Activated CD4-positive, alpha-beta T cell treated with anti-CD3 and anti-CD28 coated beads, Interleukin-2, amount 10 ng/mL, durations not matched to agents 7 days and 5 days (primary cell): ENCODE measurements around the gene GMEB2. TPM values are rescaled to one million over a fixed set of nuclear protein-coding genes. Genes with fewer than 3 reads are reported as not detected.

Experiments used
- CTCF ChIA-PET: fragments of 350-600 bp; sonication (Branson Sonifier 250); formaldehyde crosslinking; loops from one replicate; lab custom pipeline; 2021; ENCODE audit warnings: antibody characterized with exemption; lab: Charles Lee
- POLR2A ChIA-PET: fragments of 350-600 bp; sonication (Branson Sonifier 250); formaldehyde crosslinking; loops from one replicate; lab custom pipeline; 2021; ENCODE audit warnings: antibody characterized with exemption; lab: Charles Lee
- DNase-seq: peaks from one replicate; pipeline ENCODE4 v3.0.0-alpha.2; 2020
- H3K27ac Mint-ChIP-seq: one replicate; pipeline ENCODE4 v1.8.0; 2021; ENCODE audit warnings: mild to moderate bottlenecking, moderate library complexity, mixed read lengths
- H3K27me3 Mint-ChIP-seq: one replicate; pipeline ENCODE4 v1.8.0; 2021; ENCODE audit warnings: mixed read lengths
- H3K36me3 Mint-ChIP-seq: one replicate; pipeline ENCODE4 v1.8.0; 2021; ENCODE audit warnings: low read depth, mixed read lengths
- H3K4me1 Mint-ChIP-seq: one replicate; pipeline ENCODE4 v1.8.0; 2021; ENCODE audit warnings: mixed read lengths
- H3K4me3 Mint-ChIP-seq: one replicate; pipeline ENCODE4 v1.8.0; 2021; ENCODE audit warnings: mild to moderate bottlenecking, moderate library complexity, mixed read lengths
- H3K9me3 Mint-ChIP-seq: one replicate; pipeline ENCODE4 v1.8.0; 2021; ENCODE audit warnings: mixed read lengths
- total RNA-seq, 2 experiments: library from RNA; stranded (reverse); gene quantifications; one replicate each; pipeline ENCODE4 v1.2.3, GENCODE V29; 2021

GMEB2 gene
- total RNA-seq, 2 experiments from 2014 or later, result 20.0 to 20.5 TPM

DNA sequence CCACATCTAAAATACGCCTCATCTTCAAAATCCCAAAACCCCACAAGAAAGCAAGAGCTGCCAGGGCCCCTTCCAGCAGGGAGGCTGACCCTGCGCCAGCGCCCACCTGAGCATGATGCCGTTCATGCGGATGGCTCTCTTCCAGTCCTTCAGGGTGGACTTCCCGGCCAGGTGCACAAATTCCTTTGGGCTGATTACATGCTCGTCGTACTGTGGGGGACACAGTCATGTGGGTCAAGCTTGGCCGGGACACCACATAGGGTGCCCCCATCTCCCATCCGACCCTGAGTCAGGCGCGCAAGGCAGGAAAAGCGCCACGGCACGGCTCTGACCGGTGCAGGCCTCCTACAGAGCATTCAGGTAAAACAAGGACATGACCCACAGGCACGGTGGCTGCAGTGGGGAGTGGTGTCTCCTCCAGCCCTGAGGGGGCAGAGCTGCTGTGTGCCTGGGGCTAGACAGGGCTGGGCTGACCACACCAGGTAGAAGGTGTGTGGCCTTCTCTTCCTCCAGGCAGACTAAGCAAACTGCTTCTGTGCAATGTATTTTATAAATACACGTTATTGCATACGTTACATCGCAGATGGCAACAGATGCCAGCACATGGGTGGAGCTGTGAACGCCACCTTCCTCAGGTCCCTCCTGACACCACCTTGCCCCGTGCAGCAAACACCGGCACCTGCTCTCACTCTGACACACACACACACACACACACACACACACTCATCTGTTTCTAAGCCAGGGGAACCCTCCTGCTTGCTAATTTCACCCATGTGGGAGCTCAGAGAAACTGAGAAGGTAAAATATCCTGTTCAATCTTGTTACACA, 29.0 kb downstream of the GMEB2 start:
- Mint-ChIP-seq H3K36me3 (peaks cover 48% of the 10 kb centered on the region), H3K4me1 (peaks cover 2% of the 10 kb centered on the region), H3K4me3 (no peak overlapping the region), H3K27me3 (no peaks in the 10 kb centered on the region), H3K9me3 (peaks cover 2% of the 10 kb centered on the region), H3K27ac (no peak overlapping the region)
- ChIA-PET CTCF (interaction anchor here (0.6 kb wide), 1 partner anchor 45 kb away, joined by 3 read pairs; no protein-coding TSS in a partner anchor), POLR2A (no interaction called here)
- DNase-seq, result no peak

- no peaks in the 10 kb centered on the region for H3K27me3 Mint-ChIP-seq
- POLR2A ChIA-PET, result no interaction called here
Measured at GRCh38 chr20:63596423-63596822, 30.5 kb downstream of the GMEB2 start.

GRCh38 chr20:63595416-63596127, 31.3 kb downstream of the GMEB2 start:
- no peak for DNase-seq
- Mint-ChIP-seq H3K4me1 (no peaks in the 10 kb centered on the region), H3K36me3 (peaks cover 41% of the 10 kb centered on the region), H3K27me3 (no peaks in the 10 kb centered on the region), H3K9me3 (no peaks in the 10 kb centered on the region), H3K4me3 (no peak overlapping the region), H3K27ac (no peak overlapping the region)
- POLR2A ChIA-PET, result no interaction called here
- CTCF ChIA-PET, result interaction anchor here (1.2 kb wide), 1 partner anchor 9 kb away, joined by 3 read pairs; no protein-coding TSS in a partner anchor

More at GRCh38 chr20:63596423-63596822, 30.5 kb downstream of the GMEB2 start:
- H3K4me1 Mint-ChIP-seq, result no peaks in the 10 kb centered on the region
- no peak overlapping the region for H3K4me3 Mint-ChIP-seq
- DNase-seq, result no peak
- peaks cover 41% of the 10 kb centered on the region for H3K36me3 Mint-ChIP-seq
- no peaks in the 10 kb centered on the region for H3K9me3 Mint-ChIP-seq
- CTCF ChIA-PET, result interaction anchor here (1.2 kb wide), 1 partner anchor 10 kb away, joined by 3 read pairs; no protein-coding TSS in a partner anchor
- H3K27ac Mint-ChIP-seq, result no peak overlapping the region

DNA sequence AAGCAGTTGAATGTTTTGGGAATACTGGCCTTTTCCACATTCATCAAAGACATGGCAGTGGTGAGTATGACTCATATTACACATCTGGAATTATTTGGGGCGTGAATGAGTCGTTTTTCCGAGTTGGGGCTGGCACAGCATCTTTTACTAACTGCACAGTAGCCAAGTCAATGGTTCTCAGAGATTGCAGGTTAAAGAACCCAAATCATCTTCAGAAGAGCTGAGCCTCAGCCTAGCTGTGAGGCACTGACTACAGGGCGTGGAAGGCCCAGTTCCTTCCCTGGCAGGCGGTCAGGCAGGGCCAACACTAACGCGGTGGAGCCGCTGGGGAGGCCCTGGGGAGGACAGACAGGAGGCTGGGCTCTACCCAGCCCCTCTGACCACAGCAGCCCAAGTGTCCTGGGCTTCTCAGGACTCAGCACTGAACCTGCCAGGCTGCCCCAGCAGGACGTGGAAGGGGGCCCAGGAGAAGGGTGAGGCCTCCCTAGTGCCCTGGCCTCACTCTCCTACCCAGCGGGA, 32.8 kb downstream of the GMEB2 start:
- no peak for DNase-seq
- Mint-ChIP-seq H3K27me3 (no peaks in the 10 kb centered on the region), H3K4me3 (no peak overlapping the region), H3K27ac (no peak overlapping the region), H3K9me3 (no peaks in the 10 kb centered on the region), H3K36me3 (peaks cover 39% of the 10 kb centered on the region), H3K4me1 (no peaks in the 10 kb centered on the region)
- POLR2A ChIA-PET, result no interaction called here
- CTCF ChIA-PET, result interaction anchor here (1.7 kb wide), 1 partner anchor 9 kb away, joined by 5 read pairs; no protein-coding TSS in a partner anchor

DNA sequence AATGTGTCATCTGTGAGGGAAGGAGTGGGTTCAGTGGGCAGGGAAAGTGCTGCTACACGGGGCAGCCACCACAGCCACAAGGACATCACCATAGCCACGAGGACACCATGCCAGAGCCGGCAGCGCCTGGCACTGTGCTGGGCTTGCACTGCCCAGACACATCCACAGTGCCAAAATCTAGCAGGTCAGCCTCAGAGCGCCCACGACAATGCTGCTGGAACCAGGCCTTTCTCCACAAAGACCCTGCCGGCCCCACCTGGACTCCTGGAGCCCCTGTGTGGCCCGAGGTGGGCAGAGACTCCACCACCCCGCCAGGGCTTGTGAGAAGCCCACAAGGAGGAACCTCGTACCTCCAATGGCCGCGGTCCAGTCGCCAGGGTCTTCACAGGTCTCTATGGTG, 34.2 kb downstream of the GMEB2 start:
- H3K27me3 Mint-ChIP-seq, result no peaks in the 10 kb centered on the region
- no peak overlapping the region for H3K4me3 Mint-ChIP-seq
- POLR2A ChIA-PET, result no interaction called here
- peaks cover 31% of the 10 kb centered on the region for H3K36me3 Mint-ChIP-seq
- H3K27ac Mint-ChIP-seq, result no peak overlapping the region
- no peak for DNase-seq
- peaks cover 7% of the 10 kb centered on the region for H3K4me1 Mint-ChIP-seq
- CTCF ChIA-PET, result no interaction called here
- H3K9me3 Mint-ChIP-seq, result no peaks in the 10 kb centered on the region

- POLR2A ChIA-PET, result no interaction called here
- Mint-ChIP-seq H3K27ac (no peak overlapping the region), H3K4me3 (no peak overlapping the region), H3K9me3 (no peaks in the 10 kb centered on the region), H3K36me3 (peaks cover 30% of the 10 kb centered on the region), H3K4me1 (peaks cover 11% of the 10 kb centered on the region), H3K27me3 (no peaks in the 10 kb centered on the region)
- no peak for DNase-seq
- CTCF ChIA-PET, result no interaction called here
Measured at GRCh38 chr20:63591786-63592355, 35.0 kb downstream of the GMEB2 start.

GRCh38 chr20:63591147-63591533, 35.8 kb downstream of the GMEB2 start:
- H3K36me3 Mint-ChIP-seq, result peaks cover 30% of the 10 kb centered on the region
- H3K27ac Mint-ChIP-seq, result no peak overlapping the region
- H3K27me3 Mint-ChIP-seq, result no peaks in the 10 kb centered on the region
- ChIA-PET POLR2A (no interaction called here), CTCF (no interaction called here)
- peaks cover 11% of the 10 kb centered on the region for H3K4me1 Mint-ChIP-seq
- no peak overlapping the region for H3K4me3 Mint-ChIP-seq
- no peaks in the 10 kb centered on the region for H3K9me3 Mint-ChIP-seq
- no peak for DNase-seq

DNA sequence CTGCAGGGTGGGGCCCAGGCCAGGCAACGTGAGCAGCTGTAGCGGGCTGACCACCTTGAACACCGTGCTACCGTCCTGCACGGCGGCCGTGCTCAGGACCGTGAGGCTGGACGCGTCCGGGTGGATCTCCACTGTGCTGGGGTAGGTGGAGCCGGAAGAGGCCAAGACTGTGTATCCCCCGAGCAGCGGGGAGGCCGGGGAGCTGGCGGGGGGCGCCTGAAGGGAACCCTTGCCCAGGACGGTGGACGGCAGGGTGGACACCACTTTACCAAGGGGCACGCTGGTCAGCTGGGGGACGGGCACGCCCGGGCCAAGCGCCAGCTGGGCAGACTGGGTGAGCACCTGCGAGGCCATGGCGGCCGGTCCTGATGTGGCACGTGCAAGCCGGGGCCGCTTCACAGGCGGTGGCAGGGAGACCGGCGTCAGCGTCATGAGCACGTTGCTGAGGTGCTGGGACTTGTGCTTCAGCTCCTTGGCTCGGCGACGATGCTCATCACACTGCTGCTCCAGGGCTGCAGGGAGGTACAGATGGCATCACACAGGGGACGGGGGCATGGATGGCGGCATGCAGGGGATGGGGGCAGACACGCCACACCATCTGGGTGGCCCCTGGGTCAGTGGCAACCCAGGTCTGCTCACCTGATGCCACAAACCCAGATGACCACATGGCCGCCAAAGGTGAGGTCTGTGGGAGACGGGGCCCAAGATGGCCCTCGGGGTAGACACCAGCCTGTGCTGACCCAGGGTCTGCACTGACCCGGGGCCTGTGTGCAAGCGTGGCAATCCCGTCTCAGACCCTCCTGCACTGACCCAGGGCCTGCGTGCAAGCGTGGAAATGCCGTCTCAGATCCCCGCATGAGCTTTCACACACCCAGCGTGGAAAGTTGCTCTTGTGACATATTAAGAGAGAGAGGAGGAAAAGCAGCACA, 36.4 kb downstream of the GMEB2 start:
- H3K27ac Mint-ChIP-seq, result no peak overlapping the region
- CTCF ChIA-PET, result interaction anchor here (1.0 kb wide), 1 partner anchor 53 kb away, joined by 4 read pairs; no protein-coding TSS in a partner anchor
- DNase-seq, result no peak
- POLR2A ChIA-PET, result no interaction called here
- H3K36me3 Mint-ChIP-seq, result peaks cover 28% of the 10 kb centered on the region
- no peaks in the 10 kb centered on the region for H3K9me3 Mint-ChIP-seq
- no peak overlapping the region for H3K4me3 Mint-ChIP-seq
- H3K4me1 Mint-ChIP-seq, result peaks cover 11% of the 10 kb centered on the region
- H3K27me3 Mint-ChIP-seq, result no peaks in the 10 kb centered on the region

DNA sequence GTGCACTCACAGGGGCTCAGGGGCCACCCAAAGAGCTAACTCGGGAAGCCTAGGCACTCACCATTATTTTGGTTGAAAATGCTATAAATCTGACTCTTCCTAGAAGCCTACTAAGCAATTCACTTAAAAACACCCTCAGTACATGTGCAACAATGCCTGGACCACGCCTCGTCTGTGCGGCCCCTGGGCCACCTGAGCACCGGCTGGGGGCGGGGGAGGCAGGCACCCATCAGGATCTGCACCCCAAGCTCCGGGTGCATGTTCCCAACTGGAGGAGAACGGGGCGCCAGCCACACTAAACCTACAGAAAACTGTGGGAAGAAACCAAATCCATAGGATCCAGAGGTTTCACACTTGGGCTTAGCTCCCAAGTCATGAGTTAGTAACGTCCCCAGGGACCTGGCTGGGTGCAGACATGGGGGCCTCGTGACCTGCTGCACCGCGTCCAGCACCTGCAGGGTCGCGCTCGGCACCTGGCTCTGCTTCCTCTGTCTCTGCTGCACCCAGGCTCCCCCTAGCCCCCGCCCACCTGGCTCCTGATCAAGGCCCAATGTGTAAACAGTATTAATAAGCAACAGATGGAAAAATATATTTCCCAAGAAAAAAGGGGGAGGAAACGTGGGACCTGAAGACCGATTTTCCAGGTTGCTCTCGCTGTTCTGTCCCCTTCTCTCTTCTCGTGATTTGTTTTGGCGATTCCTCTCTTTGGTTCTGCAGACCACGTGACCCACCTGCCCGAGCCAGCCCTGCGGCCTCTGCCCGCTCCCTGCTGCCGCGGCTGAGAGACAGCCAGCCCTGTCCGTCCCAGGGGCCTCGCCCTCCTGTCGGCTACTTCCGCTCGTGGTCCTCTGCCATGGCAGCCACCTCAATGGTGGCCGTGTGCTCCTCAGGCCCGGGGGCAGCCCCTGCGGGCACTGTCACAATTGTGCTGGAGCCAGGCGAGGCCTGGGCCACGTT, 37.4 kb downstream of the GMEB2 start:
- Mint-ChIP-seq H3K27ac (no peak overlapping the region), H3K4me3 (no peak overlapping the region)
- CTCF ChIA-PET, result interaction anchor here (1.0 kb wide), 1 partner anchor 52 kb away, joined by 4 read pairs; no protein-coding TSS in a partner anchor

GRCh38 chr20:63588641-63589041, 38.3 kb downstream of the GMEB2 start:
- ChIA-PET POLR2A (no interaction called here), CTCF (interaction anchor here (1.0 to 1.2 kb wide), 2 partner anchors 14 to 30 kb away, joined by 3 to 4 read pairs; partner anchors contain the start of gene HELZ2)
- Mint-ChIP-seq H3K27me3 (peaks cover 5% of the 10 kb centered on the region), H3K9me3 (no peaks in the 10 kb centered on the region), H3K4me3 (no peak overlapping the region), H3K4me1 (peaks cover 11% of the 10 kb centered on the region), H3K36me3 (peaks cover 22% of the 10 kb centered on the region), H3K27ac (no peak overlapping the region)
- DNase-seq, result no peak

More for the DNA sequence above, 37.4 kb downstream of the GMEB2 start:
- no peaks in the 10 kb centered on the region for H3K9me3 Mint-ChIP-seq
- H3K36me3 Mint-ChIP-seq, result peaks cover 22% of the 10 kb centered on the region
- no peak for DNase-seq
- peaks cover 11% of the 10 kb centered on the region for H3K4me1 Mint-ChIP-seq
- H3K27me3 Mint-ChIP-seq, result no peaks in the 10 kb centered on the region
- POLR2A ChIA-PET, result no interaction called here
